SK-N-SH (cell line): ENCODE data around the gene PDE11A. TPM values are rescaled to one million over a fixed set of nuclear protein-coding genes. Genes with fewer than 3 reads are reported as not detected.

Source experiments
- CTCF ChIA-PET: fragments of 300-600, 350-600 bp; formaldehyde crosslinking; extraction: SDS; loops from one replicate; lab custom pipeline; 2021; lab: Yijun Ruan, JAX
- POLR2A ChIA-PET: fragments of 350-600 bp; sonication (Branson Sonifier 250); formaldehyde crosslinking; extraction: SDS; loops from one replicate; lab custom pipeline; 2020; ENCODE audit warnings: antibody characterized with exemption, inconsistent platforms; lab: Yijun Ruan, JAX
- DNase-seq: peaks from one replicate; pipeline ENCODE4 v3.0.0; 2012
- H2AFZ ChIP-seq: fragments of 200-600 bp; sonication (generic); 2 replicates; pipeline ENCODE4 v1.8.1; 2016; ENCODE audit warnings: antibody characterized with exemption, mild to moderate bottlenecking, low read depth
- H3F3A ChIP-seq: fragments of 200-600 bp; sonication (generic); replicated peaks from 2 replicates; pipeline ENCODE3; 2016; ENCODE audit warnings: antibody characterized with exemption, mild to moderate bottlenecking; ENCODE audit not compliant: insufficient read depth
- H3K27ac ChIP-seq, 2 experiments: fragments of 200-500 bp in 1 of 2; fragments of 200-600 bp in 1 of 2; sonication (Bioruptor generic) in 1 of 2; sonication (generic), shearing (Covaris generic) in 1 of 2; 2 replicates each; pipeline versions ENCODE4 v1.5.1 to v1.6.1; 2014 to 2016; ENCODE audit warnings: low read depth in 2 of 2, inconsistent platforms in 1 of 2, low read length in 1 of 2, mild to moderate bottlenecking in 1 of 2, mixed read lengths in 1 of 2
- H3K27me3 ChIP-seq: fragments of 200-600 bp; sonication (generic), shearing (Covaris generic); 2 replicates; pipeline ENCODE4 v1.6.1; 2016; ENCODE audit warnings: mixed run types; ENCODE audit not compliant: insufficient read depth
- H3K36me3 ChIP-seq, 2 experiments: fragments of 200-500 bp in 1 of 2; fragments of 200-600 bp in 1 of 2; sonication (Bioruptor generic) in 1 of 2; sonication (generic) in 1 of 2; replicated peaks in 1 of 2; 2 replicates each; pipeline versions ENCODE3 to v1.5.1; 2014 to 2016; ENCODE audit warnings: low read length in 1 of 2, mild to moderate bottlenecking in 1 of 2; ENCODE audit not compliant: insufficient read depth in 2 of 2, control insufficient read depth in 1 of 2
- H3K4me1 ChIP-seq, 2 experiments: fragments of 200-500 bp in 1 of 2; fragments of 200-600 bp in 1 of 2; sonication (Bioruptor generic) in 1 of 2; sonication (generic), shearing (Covaris generic) in 1 of 2; 2 replicates each; pipeline versions ENCODE4 v1.5.1 to v1.6.1; 2014 to 2016; ENCODE audit warnings: low read depth in 1 of 2, low read length in 1 of 2, mixed run types in 1 of 2; ENCODE audit not compliant: insufficient read depth in 2 of 2, control insufficient read depth in 1 of 2
- H3K4me2 ChIP-seq: fragments of 200-600 bp; sonication (generic), shearing (Covaris generic); 2 replicates; pipeline ENCODE4 v1.6.1; 2017; ENCODE audit warnings: mixed run types
- H3K4me3 ChIP-seq, 2 experiments: fragments of 200-500 bp in 1 of 2; fragments of 200-600 bp in 1 of 2; sonication (Bioruptor generic) in 1 of 2; sonication (generic), shearing (Covaris generic) in 1 of 2; 2 replicates each; pipeline versions ENCODE4 v1.5.1 to v1.8.1; 2014 to 2016; ENCODE audit warnings: low read depth in 2 of 2, inconsistent platforms in 1 of 2, low read length in 1 of 2, mild to moderate bottlenecking in 1 of 2, mixed read lengths in 1 of 2, moderate library complexity in 1 of 2
- H3K79me2 ChIP-seq: fragments of 200-600 bp; sonication (generic); 2 replicates; pipeline ENCODE4 v1.8.1; 2017; ENCODE audit warnings: mild to moderate bottlenecking; ENCODE audit not compliant: insufficient read depth
- H3K9ac ChIP-seq: fragments of 200-600 bp; sonication (generic); 2 replicates; pipeline ENCODE4 v1.6.1; 2017; ENCODE audit warnings: mixed run types
- H3K9me2 ChIP-seq: fragments of 200-600 bp; sonication (generic); 2 replicates; pipeline ENCODE4 v1.6.1; 2017; ENCODE audit warnings: mixed run types
- H3K9me3 ChIP-seq: fragments of 200-600 bp; sonication (generic); 2 replicates; pipeline ENCODE4 v1.6.1; 2017; ENCODE audit warnings: mixed run types, mild to moderate bottlenecking, moderate library complexity
- H4K20me1 ChIP-seq: fragments of 200-600 bp; sonication (generic); 2 replicates; pipeline ENCODE4 v1.6.1; 2017; ENCODE audit warnings: mild to moderate bottlenecking, mixed run types; ENCODE audit not compliant: insufficient read depth
- CHD2 ChIP-seq: fragments of 150-350 bp; IDR thresholded peaks from 2 replicates; pipeline ENCODE4 v1.6.1; 2018; ENCODE audit warnings: low read length; ENCODE audit not compliant: partially characterized antibody
- ELF1 ChIP-seq: IDR thresholded peaks from 2 replicates; pipeline ENCODE4 v1.4.0; 2012
- EP300 ChIP-seq, 2 experiments: IDR thresholded peaks; 2 replicates each; pipeline versions ENCODE4 v1.4.0 to v1.6.1; 2012; ENCODE audit warnings: borderline replicate concordance in 1 of 2, low read depth in 1 of 2, low read length in 1 of 2
- FOSL2 ChIP-seq: IDR thresholded peaks from 2 replicates; pipeline ENCODE4 v1.4.0; 2012; ENCODE audit warnings: low read depth, mild to moderate bottlenecking, moderate library complexity, borderline replicate concordance
- FOXJ3 ChIP-seq: sonication (generic); formaldehyde crosslinking; IDR thresholded peaks from 2 replicates; pipeline ENCODE4 v1.5.1; 2020; ENCODE audit warnings: mild to moderate bottlenecking, missing genetic modification reagents
- FOXM1 ChIP-seq: IDR thresholded peaks from 2 replicates; pipeline ENCODE4 v1.4.0; 2012; ENCODE audit warnings: low read depth, mild to moderate bottlenecking
- GABPA ChIP-seq: IDR thresholded peaks from 2 replicates; pipeline ENCODE4 v1.4.0; 2012; ENCODE audit warnings: low read depth, mild to moderate bottlenecking
- GATA2 ChIP-seq: sonication (generic); formaldehyde crosslinking; IDR thresholded peaks from 2 replicates; pipeline ENCODE4 v1.5.0; 2020; ENCODE audit warnings: mild to moderate bottlenecking, missing genetic modification reagents
- IRF3 ChIP-seq: fragments of 150-350 bp; IDR thresholded peaks from 2 replicates; pipeline ENCODE4 v1.6.1; 2016; ENCODE audit warnings: mild to moderate bottlenecking, low read depth, low read length
- MAX ChIP-seq: IDR thresholded peaks from 2 replicates; pipeline ENCODE4 v1.4.0; 2012; ENCODE audit warnings: low read depth
- MEF2A ChIP-seq: IDR thresholded peaks from 2 replicates; pipeline ENCODE4 v1.4.0; 2012; ENCODE audit warnings: low read depth, borderline replicate concordance
- MXI1 ChIP-seq: IDR thresholded peaks from 2 replicates; pipeline ENCODE4 v1.6.1; 2012; ENCODE audit warnings: mild to moderate bottlenecking, low read depth, low read length, improper control_type of control experiment
- NRF1 ChIP-seq: IDR thresholded peaks from 2 replicates; pipeline ENCODE4 v1.6.1; 2012; ENCODE audit warnings: low read depth, mild to moderate bottlenecking, low read length
- PBX3 ChIP-seq: IDR thresholded peaks from 2 replicates; pipeline ENCODE4; 2012
- POLR2AphosphoS5 ChIP-seq: IDR thresholded peaks from 2 replicates; pipeline ENCODE4 v1.6.1; 2012; ENCODE audit warnings: low read depth, low read length
- RAD21 ChIP-seq: IDR thresholded peaks from 2 replicates; pipeline ENCODE4 v1.6.1; 2012; ENCODE audit warnings: mild to moderate bottlenecking, low read length
- RCOR1 ChIP-seq: fragments of 150-350 bp; IDR thresholded peaks from 2 replicates; pipeline ENCODE4 v1.6.1; 2017; ENCODE audit warnings: antibody characterized with exemption, low read length
- SIN3A ChIP-seq: IDR thresholded peaks from 2 replicates; pipeline ENCODE4 v1.6.1; 2012; ENCODE audit warnings: low read depth, mild to moderate bottlenecking, low read length, moderate library complexity, borderline replicate concordance
- SMC3 ChIP-seq: IDR thresholded peaks from 2 replicates; pipeline ENCODE4 v1.6.1; 2012; ENCODE audit warnings: low read depth, low read length, improper control_type of control experiment
- TAF1 ChIP-seq: IDR thresholded peaks from 2 replicates; pipeline ENCODE4 v1.6.1; 2012; ENCODE audit warnings: low read depth, mild to moderate bottlenecking, low read length, moderate library complexity, borderline replicate concordance
- TCF12 ChIP-seq: IDR thresholded peaks from 2 replicates; pipeline ENCODE4 v1.4.0; 2012
- TEAD4 ChIP-seq: IDR thresholded peaks from 2 replicates; pipeline ENCODE4 v1.4.0; 2012; ENCODE audit warnings: mild to moderate bottlenecking, borderline replicate concordance; ENCODE audit not compliant: insufficient read depth
- USF1 ChIP-seq: IDR thresholded peaks from 2 replicates; pipeline ENCODE4 v1.4.0; 2012; ENCODE audit warnings: low read depth, borderline replicate concordance
- WGBS: methylation state at CpG from one replicate; pipeline ENCODE4 v1.1.6; 2017; ENCODE audit warnings: low lambda C conversion rate; 5-methylcytosine and 5-hydroxymethylcytosine counted together
- polyA plus RNA-seq, 3 experiments: library from polyadenylated mRNA; depleted of rRNA; stranded (reverse); fragments of >200 nt; gene quantifications; 2 replicates each; pipeline ENCODE4 v1.2.3, GENCODE V29; 2012

PDE11A gene
- polyA plus RNA-seq, 1 of the 3 experiments (the other 2 are of a cell fraction) = 0.10 TPM

GRCh38 chr2:178029342-178029741, 43.2 kb downstream of the PDE11A start:
- H3K4me3 ChIP-seq = no peak overlapping the region
- H3K27me3 ChIP-seq = no peaks in the 10 kb centered on the region
- H3K4me1 ChIP-seq = no peaks in the 10 kb centered on the region
- CTCF ChIA-PET = interaction anchor here (1.5 kb wide), 1 partner anchor 11 kb away, joined by 3 read pairs; no protein-coding TSS in a partner anchor
- H3K9ac ChIP-seq = no peak overlapping the region
- 48% methylated on average over 1 of the region's 1 CpG for WGBS
- H3K79me2 ChIP-seq = no peaks in the 10 kb centered on the region
- no peak overlapping the region for H2AFZ ChIP-seq
- no peaks in the 10 kb centered on the region for H3K36me3 ChIP-seq
- H3K9me2 ChIP-seq = no peaks in the 10 kb centered on the region
- DNase-seq = no peak
- POLR2A ChIA-PET = no interaction called here
- no peak overlapping the region for H3K27ac ChIP-seq
- H3K4me2 ChIP-seq = no peak overlapping the region
- no peaks in the 10 kb centered on the region for H4K20me1 ChIP-seq
- no peaks in the 10 kb centered on the region for H3K9me3 ChIP-seq
- H3F3A ChIP-seq = no peaks in the 10 kb centered on the region
- TF ChIP-seq CHD2 = no peak
- TF ChIP-seq SMC3 = no peak
- TF ChIP-seq EP300 (IDR thresholded peaks at IDR 0.05; ENCODE audit: borderline replicate concordance in 1 of 2, low read depth in 1 of 2, low read length in 1 of 2) = no peak
- no peak for TF ChIP-seq MAX
- TF ChIP-seq PBX3 = no peak
- no peak for TF ChIP-seq ELF1
- no peak for TF ChIP-seq RAD21
- TF ChIP-seq USF1 = no peak
- no peak for TF ChIP-seq MEF2A
- TF ChIP-seq SIN3A = no peak
- no peak for TF ChIP-seq RCOR1
- no peak for TF ChIP-seq FOSL2
- no peak for TF ChIP-seq NRF1
- TF ChIP-seq, all 33 proteins: peak for 0

- TF ChIP-seq MXI1 (no peak), ELF1 (no peak), MEF2A (no peak), FOXM1 (no peak), IRF3 (no peak), TCF12 (no peak), POLR2AphosphoS5 (no peak), SMC3 (no peak), USF1 (no peak), RCOR1 (no peak), TAF1 (no peak), CHD2 (no peak), FOSL2 (no peak), GABPA (no peak), FOXJ3 (CRISPR knock-in tag) (no peak), TEAD4 (no peak), MAX (no peak), NRF1 (no peak), GATA2 (CRISPR knock-in tag) (no peak)
- Histone ChIP-seq H3K4me1 (no peaks in the 10 kb centered on the region), H3K27me3 (no peaks in the 10 kb centered on the region), H3K4me2 (no peak overlapping the region), H3K27ac (no peak overlapping the region), H4K20me1 (no peaks in the 10 kb centered on the region), H3K4me3 (no peak overlapping the region), H3K9me2 (no peaks in the 10 kb centered on the region), H2AFZ (no peak overlapping the region), H3K9ac (no peak overlapping the region), H3K79me2 (no peaks in the 10 kb centered on the region), H3K9me3 (no peaks in the 10 kb centered on the region), H3K36me3 (no peaks in the 10 kb centered on the region), H3F3A (no peaks in the 10 kb centered on the region)
- DNase-seq = no peak
- ChIA-PET CTCF (no interaction called here), POLR2A (no interaction called here)
- 82% methylated on average over 4 of the region's 4 CpGs for WGBS
These were observed 46.9 kb downstream of the PDE11A start for GRCh38 chr2:178025551-178026185.
